Smooth muscle cell of the brain vasculature (primary cell): ENCODE measurements around the gene BNC2.
"Not testable (repeated sequence)": the region's sequence is repeated elsewhere in the genome, so short reads cannot be mapped to it uniquely, and the experiment has no call there.

Experiments
- DNase-seq: peaks from one replicate; pipeline ENCODE4 v3.0.0-alpha.2; 2012; ENCODE audit warnings: low read depth, low spot score

BNC2 gene

GRCh38 chr9:16543686-16544085 lies 326.8 kb downstream of the BNC2 start:
- no peak for DNase-seq

- DNase-seq, result no peak
Observed at GRCh38 chr9:16543225-16543624, 327.2 kb downstream of the BNC2 start.

DNA sequence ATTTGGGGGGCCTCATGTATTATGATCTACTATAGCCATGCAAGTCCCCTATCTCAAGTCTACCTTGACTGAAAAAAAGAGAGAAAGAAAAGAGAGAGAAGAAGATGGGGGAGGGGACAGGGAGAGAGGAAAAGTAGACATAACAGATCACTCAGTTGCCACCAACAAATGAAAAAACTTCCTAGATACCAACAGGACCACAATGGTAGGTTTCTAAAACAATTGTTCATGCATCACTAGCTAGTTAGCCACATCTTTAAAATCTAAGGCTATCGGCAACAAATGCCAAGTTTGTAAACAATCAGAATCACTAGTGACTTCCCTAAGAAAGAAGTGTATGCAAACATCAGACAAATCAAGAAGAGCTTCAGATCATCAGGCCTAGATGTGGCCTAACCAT lies 328.2 kb downstream of the BNC2 start:
- DNase-seq, result no peak

DNA sequence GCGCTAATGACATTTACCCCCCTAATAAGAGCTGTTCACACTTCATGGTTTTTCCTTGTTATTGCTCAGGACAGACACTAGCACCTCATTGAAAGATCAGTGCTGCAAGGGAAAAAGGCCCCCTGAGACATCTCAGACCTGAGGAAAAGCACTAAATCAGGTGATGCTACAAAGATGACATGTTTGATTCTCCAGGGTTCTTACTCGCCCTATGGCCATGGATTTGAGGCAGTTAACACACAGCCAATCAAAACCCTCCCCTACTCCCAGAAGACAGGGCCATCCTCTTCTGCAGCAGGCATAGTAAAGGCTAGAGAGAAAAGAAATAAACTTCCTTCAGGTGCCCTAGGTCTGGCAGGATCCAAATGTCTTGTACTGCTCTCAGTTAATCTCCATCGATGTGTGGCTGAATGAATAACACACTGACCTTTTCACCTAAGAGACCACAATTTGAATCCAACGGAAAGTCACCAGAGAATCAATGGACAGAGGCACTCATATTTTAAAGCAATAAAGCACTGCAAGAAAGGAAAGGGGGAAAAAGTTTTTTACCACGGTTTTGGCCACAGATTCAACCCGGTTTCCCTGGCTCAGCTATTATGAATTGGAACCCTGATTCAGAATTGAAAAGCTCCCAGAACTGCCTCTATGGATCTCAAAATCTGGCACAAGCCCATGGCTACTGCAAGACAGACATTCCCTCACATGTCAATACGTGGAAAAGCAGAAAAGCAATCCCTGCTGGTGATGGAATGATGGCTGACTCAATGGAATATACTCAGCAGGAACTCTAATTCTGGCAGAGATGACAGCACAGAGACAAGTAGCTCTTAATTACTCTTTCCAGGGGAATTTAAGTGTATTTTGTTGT lies 329.5 kb downstream of the BNC2 start:
- DNase-seq, result no peak

DNA sequence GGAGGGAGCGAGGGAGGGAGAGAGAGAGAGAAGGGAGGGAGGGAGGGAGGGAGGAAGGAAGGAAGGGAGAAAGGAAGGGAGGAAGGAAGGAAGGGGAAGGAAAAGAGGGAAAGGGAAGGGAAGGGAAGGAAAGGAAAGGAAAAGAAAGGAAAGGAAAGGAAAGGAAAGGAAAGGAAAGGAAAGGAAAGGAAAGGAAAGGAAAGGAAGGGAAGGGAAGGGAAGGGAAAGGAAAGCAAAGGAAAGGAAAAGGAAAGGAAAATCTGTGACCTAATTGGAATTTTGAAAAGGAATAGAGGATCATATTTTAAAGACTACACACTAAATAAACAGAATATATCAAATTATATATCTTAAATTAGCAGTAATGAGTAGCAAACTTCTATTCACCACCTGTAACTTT lies 330.8 kb downstream of the BNC2 start:
- not testable (repeated sequence) for DNase-seq

- no peak for DNase-seq
Observed at GRCh38 chr9:16535555-16535954, 334.9 kb downstream of the BNC2 start.

DNA sequence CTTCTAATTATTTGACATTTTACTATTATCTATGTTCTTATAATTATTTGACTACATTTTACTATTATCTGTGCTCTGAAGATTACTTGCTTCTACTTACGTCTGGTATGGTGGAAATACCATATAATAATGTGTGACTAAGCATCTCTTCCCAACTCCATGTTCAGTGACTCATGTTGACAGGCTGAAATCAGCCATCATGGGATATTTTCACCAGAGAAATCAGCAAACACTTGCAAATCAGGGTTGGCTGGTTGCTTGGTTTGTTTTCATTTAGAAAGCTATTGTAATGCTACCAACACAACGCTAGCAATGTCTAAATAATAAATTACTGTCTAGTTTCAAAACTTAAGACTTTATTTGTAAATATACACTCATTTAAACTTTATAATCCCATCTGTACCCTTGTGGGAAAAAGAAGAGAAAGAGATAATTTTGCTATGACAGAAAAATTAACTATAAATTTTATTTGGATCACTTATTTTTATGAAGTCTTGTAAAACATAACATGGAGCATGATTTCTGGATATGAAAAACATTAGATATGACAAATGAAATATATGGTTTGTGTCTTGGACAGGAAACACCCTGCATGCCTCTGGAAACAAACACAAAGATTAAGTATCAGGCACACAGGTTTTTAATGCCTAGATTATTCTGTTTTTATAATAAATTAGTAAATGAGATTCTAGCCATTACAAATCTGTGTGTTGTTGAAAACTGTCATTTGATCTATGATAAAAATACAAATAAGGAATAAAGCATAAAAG lies 337.6 kb downstream of the BNC2 start:
- no peak for DNase-seq

GRCh38 chr9:16532272-16532671 lies 338.2 kb downstream of the BNC2 start:
- no peak for DNase-seq

DNA sequence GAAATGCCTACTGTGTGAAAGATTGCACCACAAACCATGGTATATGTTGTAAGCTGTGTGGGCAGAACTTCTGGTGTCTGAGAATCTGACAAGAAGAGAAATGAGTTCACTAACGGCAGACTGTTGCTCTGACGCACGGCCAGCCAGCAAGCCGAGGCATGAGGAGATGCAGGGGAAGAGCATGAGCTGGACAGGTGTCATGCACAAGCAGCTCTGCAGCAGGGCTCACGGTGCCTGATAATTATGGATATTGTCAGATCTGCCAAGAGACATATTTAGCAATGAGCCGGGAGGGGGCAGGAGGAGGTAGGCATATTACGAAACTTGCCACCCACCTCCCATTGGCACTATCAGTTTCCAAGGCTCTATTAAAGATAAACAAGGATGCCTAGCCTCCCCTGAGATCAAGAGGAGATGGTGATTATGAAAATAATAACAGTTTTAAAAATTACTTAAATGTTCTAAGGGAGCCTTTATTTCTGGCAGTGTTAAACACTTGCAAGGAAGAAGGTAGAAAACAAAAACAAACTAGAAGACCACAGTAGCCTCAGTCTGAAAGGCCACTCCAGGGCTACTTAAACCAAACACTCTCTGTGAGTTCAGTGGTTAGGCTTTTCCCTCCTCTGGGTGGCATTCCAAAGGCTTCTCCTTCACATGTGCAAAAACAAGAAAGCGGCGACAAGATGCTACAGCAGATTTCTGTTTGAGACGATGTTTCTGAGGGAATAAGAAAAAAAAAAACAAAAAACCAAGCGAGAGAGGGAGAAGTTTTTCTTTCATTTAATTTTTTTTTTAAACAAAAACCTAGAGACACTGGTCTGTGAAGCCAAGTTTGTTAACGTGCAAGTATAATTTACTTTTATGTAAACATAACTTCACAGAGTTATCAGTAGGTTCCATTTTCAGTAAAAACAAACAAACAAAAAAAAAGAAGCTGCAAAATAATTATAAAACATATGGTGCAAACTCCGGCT lies 339.5 kb downstream of the BNC2 start:
- DNase-seq, result no peak

- DNase-seq, result no peak
Observed at GRCh38 chr9:16527573-16527972, 342.9 kb downstream of the BNC2 start.

GRCh38 chr9:16526380-16526779 lies 344.1 kb downstream of the BNC2 start:
- no peak for DNase-seq

DNA sequence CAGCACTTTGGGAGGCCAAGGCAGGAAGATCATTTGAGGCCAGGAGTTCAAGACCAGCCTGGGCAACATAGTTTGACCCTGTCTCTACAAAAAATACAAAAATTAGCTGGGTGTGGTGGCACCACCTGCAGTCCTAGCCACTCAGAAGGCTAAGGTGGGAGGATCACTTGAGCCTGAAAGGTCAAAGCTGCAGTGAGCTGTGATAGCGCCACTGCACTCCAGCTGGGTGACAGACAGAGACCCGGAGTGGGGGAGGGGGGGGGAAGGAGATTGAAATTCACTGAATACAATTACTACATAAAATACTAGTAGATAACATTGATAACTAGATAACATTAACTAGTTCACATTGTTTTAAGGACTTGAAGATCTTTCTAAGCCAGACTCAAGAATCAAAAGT lies 345.6 kb downstream of the BNC2 start:
- no peak for DNase-seq

DNA sequence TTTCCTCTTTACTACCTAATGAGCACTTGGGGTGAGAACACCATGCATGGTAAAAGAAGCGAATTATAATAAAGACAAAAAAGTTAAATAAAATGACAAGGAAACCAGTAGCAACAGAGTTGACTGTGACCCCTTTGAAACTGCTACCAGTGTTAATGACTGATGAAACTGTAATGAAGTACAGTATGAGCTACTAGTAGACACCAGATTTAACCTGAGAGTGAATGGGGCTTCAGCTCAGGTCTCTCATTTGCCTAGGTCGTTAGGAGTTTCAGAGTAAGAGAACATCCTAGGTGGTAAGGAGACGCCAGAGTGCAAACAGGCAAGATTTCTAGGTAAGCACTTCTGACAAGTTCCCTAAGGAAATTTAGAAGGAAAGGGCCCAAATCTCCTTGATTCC lies 346.4 kb downstream of the BNC2 start:
- DNase-seq, result no peak

GRCh38 chr9:16521868-16522411 lies 348.5 kb downstream of the BNC2 start:
- DNase-seq, result no peak

DNA sequence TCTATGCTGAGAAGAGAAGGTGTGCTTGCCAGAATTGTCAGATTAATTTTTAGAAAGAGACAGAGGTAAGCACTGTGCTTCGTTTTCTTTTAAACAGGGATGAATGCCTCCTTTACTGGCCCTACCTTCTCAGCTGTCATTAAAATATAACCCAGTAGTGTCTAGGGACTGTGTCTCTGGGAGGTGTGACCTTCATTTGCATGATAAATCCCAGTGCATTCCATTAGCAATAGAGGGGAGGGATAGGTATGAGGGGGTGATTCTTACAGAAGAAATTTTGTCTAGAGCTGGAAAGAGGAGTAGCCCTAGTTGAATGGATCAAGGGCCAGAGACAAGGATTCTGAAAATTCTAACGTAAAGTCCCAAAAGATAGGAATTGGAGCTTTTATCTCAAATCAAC lies 351.5 kb downstream of the BNC2 start:
- no peak for DNase-seq

- no peak for DNase-seq
Observed at GRCh38 chr9:16516891-16517290, 353.6 kb downstream of the BNC2 start.

DNA sequence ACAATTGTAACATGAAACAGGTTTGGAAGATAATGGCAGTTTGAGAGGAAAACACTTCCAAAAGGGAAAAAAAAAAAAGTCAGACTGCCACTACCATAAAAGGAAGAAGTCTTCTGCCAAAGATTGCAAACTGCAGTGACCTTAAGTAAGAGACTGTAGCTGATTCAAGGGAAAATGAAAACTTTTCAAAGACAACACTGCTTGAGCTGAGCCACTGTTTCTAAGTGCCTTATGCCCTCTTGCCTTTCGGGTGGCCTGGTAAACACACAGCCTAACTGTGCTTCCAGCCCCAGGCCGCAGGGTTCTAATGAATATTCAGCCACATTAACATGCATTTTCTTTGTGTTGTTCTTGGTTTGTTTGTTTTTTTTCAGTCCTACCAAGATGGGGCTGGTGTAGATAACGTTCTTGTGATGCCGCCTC lies 354.6 kb downstream of the BNC2 start:
- peak; percentile 65 for DNase-seq

GRCh38 chr9:16515207-16515606 lies 355.3 kb downstream of the BNC2 start:
- DNase-seq, result no peak

GRCh38 chr9:16514131-16514530 lies 356.3 kb downstream of the BNC2 start:
- no peak for DNase-seq

DNA sequence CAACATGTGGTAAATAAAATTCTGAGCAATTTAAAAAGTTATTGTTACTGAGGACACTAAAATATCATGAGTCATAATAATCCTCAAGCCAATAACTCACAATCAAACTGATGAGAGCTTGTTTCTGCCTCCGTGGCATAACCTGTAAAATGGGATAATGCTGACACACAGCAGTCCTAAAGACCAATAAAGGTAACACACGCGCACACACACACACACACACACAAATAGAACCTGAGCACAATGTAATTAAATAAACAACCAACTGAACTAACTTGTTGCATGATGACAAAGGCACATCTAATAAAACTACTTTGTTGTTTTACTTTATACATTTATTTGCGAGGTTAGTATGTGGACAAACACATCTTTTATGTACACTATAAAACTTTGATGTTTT lies 358.2 kb downstream of the BNC2 start:
- DNase-seq, result no peak

DNA sequence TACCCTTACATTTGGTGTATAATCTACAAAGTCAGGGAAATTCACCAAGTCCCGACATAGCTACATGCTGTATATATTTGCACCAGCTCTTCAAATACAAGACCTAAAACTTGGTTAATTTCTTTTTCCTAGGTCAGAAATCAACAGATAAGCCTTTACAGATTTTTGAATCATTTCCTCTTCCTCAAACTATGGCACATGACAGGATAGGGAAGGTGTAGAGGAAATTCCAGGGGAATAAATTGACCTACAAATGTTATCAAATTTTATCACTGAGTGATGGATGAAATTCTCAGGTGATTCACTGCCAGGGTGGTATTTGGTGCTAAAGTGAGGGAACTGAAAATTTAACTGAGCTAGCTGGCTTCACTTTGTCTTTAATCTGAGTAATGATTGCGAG lies 360.0 kb downstream of the BNC2 start:
- no peak for DNase-seq
